ENCODE measurements around the gene CHRNE.

Gene CHRNE

GRCh38 chr17:4903051-4903818 lies at the start of gene CHRNE:
Gene CHRNE, minus strand, starts transcription at chr17:4903098. Its CDS starts 35 bp downstream, at chr17:4903063.
- H3K4me3 ChIP-seq (replicated peaks in 1 of 2; ENCODE audit: low read depth in 2 of 2, low read length in 2 of 2), result no peak within 1 kb of the TSS
- TF ChIP-seq, protein P1, sequence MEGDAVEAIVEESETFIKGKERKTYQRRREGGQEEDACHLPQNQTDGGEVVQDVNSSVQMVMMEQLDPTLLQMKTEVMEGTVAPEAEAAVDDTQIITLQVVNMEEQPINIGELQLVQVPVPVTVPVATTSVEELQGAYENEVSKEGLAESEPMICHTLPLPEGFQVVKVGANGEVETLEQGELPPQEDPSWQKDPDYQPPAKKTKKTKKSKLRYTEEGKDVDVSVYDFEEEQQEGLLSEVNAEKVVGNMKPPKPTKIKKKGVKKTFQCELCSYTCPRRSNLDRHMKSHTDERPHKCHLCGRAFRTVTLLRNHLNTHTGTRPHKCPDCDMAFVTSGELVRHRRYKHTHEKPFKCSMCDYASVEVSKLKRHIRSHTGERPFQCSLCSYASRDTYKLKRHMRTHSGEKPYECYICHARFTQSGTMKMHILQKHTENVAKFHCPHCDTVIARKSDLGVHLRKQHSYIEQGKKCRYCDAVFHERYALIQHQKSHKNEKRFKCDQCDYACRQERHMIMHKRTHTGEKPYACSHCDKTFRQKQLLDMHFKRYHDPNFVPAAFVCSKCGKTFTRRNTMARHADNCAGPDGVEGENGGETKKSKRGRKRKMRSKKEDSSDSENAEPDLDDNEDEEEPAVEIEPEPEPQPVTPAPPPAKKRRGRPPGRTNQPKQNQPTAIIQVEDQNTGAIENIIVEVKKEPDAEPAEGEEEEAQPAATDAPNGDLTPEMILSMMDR (IDR thresholded peaks at IDR 0.05; ENCODE audit: low read depth, low read length), result peak; percentile 85
- peak; percentile 84 to 85 for DNase-seq (ENCODE audit: low read depth in 2 of 2)

DNA sequence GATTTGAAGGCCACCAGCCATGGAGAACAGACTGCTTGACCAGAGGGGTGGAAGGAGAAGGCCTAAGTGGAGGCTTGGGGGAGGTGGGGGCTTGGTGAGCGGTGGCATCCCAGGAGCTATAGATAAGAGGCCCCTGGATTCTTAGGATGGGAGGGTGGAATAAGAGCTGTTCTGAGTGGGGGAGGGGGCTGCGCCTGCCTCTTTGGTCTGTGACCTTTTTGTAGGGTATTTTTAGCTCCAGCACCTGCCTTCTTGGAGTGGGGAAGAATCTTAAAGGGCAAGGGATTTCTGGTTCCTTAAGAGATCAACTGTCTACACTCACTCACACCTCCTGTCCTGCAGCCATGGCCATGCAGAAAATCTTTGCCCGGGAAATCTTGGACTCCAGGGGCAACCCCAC lies 48.6 kb upstream of the CHRNE start:
- DNase-seq (ENCODE audit: low read depth in 2 of 2), result no peak
- H3K4me3 ChIP-seq (replicated peaks in 1 of 2; ENCODE audit: low read depth in 2 of 2, low read length in 2 of 2), result no peak overlapping the region
- TF ChIP-seq, protein P1 (IDR thresholded peaks at IDR 0.05; ENCODE audit: low read depth, low read length), result no peak

DNA sequence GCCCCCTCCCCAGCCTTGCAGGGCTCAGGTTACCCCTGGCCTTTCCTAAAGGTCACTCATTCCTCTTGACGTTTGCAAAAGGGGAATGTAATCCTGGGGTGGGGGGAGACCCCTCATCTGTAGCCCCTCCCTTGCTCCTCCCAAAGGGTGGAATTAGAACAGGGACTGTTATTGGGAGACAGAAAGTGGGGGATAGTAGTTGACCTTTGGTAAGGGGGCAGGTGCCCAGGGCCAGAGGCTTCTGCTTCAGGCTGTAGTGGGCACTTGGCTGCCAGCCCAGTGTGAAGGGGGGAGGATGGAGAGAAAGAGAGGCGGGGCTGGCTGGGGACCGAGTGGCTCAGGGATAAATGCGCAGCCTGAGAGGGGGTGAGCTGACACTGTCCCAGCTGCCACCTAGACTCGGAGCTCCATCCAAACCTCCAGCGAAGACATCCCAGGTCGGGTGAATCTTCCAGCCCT lies 47.9 kb upstream of the CHRNE start, which contains the start of gene ENO3:
TSS of gene ENO3 (plus strand) at position 374 of the 459 bp plus-strand sequence. CDS start 711 bp downstream, outside the sequence.
- TF ChIP-seq, protein P1 (IDR thresholded peaks at IDR 0.05; ENCODE audit: low read depth, low read length), result no peak
- peak within 1 kb of the TSS; percentile 36 to 47 for H3K4me3 ChIP-seq (replicated peaks in 1 of 2; ENCODE audit: low read depth in 2 of 2, low read length in 2 of 2)
- DNase-seq (ENCODE audit: low read depth in 2 of 2), result no peak

GRCh38 chr17:4950075-4950745 lies 47.3 kb upstream of the CHRNE start:
- peak overlapping the region; percentile 36 to 47 for H3K4me3 ChIP-seq (replicated peaks in 1 of 2; ENCODE audit: low read depth in 2 of 2, low read length in 2 of 2)
- no peak for DNase-seq (ENCODE audit: low read depth in 2 of 2)
- TF ChIP-seq, protein P1 (IDR thresholded peaks at IDR 0.05; ENCODE audit: low read depth, low read length), result no peak

DNA sequence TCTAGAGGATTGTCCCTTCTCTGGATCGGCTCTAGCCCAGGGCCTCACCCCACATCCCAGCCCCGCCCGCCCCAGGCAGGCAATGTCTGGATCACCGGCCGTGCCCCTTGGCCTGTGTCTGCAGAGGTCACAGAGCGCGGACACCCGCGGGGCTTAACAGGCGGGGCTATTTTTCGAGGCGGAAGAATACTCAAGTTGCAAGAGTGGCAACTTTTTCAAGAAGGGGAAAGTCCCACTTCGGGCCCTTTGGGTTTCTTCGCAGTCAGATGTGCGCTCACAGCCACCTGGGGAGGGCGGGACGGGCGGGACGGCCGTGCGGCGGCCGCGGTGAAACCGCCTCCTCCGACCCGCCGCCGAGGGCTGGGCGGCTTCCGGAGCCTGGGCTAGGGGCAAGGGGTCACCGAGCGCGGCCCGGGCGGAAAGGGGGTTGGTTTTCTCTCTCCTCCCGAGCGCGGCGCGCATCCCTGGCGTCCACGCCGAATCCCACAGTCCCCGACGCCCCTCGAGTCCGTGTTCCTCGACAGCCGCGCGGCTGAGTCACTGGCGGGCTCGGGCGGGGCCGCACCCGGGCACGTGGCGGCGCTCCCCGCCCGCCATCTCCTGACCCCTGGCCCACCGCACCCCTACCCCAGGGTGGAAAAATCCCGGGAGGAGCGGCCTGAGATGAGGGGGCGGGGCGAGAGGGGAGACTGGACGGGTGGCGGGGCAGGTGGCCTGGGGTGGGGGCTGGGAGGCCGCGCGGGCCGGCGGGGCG lies 46.6 kb upstream of the CHRNE start:
- DNase-seq (ENCODE audit: low read depth in 2 of 2), result peak; percentile 71 to 81
- peak overlapping the region; percentile 61 to 63 for H3K4me3 ChIP-seq (replicated peaks in 1 of 2; ENCODE audit: low read depth in 2 of 2, low read length in 2 of 2)
- TF ChIP-seq, protein P1 (IDR thresholded peaks at IDR 0.05; ENCODE audit: low read depth, low read length), result no peak

- TF ChIP-seq, protein P1 (IDR thresholded peaks at IDR 0.05; ENCODE audit: low read depth, low read length), result no peak
- peak; percentile 89 to 94 for DNase-seq (ENCODE audit: low read depth in 2 of 2)
Observed at GRCh38 chr17:4948931-4949320, 46.0 kb upstream of the CHRNE start.

More at GRCh38 chr17:4948931-4949320, 46.0 kb upstream of the CHRNE start:
- peak overlapping the region; percentile 61 to 98 for H3K4me3 ChIP-seq (replicated peaks in 1 of 2; ENCODE audit: low read depth in 2 of 2, low read length in 2 of 2)

Measured in cardiac fibroblast (primary cell).